ENCODE data around the gene MVB12B. TPM values are rescaled to one million over a fixed set of nuclear protein-coding genes. Genes with fewer than 3 reads are reported as not detected.

The MVB12B gene
- polyA plus RNA-seq, 1 donor from 2014 or later: 39.5 TPM

DNA sequence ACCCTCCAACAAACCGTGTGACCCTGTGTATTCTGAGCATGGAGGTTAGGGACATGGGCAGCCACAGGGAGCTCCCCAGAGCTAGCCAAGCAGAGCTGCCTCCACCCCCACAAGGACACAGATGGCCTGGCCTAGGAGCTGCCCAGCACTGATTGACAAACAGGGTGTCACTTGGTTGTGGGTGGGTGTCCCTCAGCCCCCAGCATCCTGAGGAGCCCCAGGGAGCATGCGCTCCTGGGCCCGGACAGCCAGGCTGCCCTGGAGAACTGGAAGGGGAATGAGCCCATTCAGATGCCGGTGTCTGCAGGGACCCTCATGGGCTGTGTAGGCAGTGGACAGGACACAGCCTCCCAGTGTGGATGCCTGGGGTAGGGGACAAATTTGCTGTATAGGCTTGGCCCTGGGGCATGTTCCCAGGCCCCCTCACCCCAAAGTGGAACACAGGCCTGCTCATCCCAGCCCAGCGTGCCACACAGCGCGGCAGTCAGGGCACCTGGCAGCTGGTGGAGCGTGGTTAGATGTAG is 162.3 kb downstream of the MVB12B start:
- H3K27ac ChIP-seq (ENCODE audit: low read length): no peak overlapping the region
- no peak for TF ChIP-seq RAD21 (conservative IDR thresholded peaks at IDR 0.05)
- no peak for TF ChIP-seq EP300 (conservative IDR thresholded peaks at IDR 0.05; ENCODE audit: poor library complexity, severe bottlenecking)
- TF ChIP-seq, protein P1, sequence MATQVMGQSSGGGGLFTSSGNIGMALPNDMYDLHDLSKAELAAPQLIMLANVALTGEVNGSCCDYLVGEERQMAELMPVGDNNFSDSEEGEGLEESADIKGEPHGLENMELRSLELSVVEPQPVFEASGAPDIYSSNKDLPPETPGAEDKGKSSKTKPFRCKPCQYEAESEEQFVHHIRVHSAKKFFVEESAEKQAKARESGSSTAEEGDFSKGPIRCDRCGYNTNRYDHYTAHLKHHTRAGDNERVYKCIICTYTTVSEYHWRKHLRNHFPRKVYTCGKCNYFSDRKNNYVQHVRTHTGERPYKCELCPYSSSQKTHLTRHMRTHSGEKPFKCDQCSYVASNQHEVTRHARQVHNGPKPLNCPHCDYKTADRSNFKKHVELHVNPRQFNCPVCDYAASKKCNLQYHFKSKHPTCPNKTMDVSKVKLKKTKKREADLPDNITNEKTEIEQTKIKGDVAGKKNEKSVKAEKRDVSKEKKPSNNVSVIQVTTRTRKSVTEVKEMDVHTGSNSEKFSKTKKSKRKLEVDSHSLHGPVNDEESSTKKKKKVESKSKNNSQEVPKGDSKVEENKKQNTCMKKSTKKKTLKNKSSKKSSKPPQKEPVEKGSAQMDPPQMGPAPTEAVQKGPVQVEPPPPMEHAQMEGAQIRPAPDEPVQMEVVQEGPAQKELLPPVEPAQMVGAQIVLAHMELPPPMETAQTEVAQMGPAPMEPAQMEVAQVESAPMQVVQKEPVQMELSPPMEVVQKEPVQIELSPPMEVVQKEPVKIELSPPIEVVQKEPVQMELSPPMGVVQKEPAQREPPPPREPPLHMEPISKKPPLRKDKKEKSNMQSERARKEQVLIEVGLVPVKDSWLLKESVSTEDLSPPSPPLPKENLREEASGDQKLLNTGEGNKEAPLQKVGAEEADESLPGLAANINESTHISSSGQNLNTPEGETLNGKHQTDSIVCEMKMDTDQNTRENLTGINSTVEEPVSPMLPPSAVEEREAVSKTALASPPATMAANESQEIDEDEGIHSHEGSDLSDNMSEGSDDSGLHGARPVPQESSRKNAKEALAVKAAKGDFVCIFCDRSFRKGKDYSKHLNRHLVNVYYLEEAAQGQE (IDR thresholded peaks at IDR 0.05; ENCODE audit: borderline replicate concordance): no peak
- TF ChIP-seq POLR2AphosphoS5 (IDR thresholded peaks at IDR 0.05): no peak
- no peak for TF ChIP-seq MXI1 (conservative IDR thresholded peaks at IDR 0.05; ENCODE audit: poor library complexity, severe bottlenecking)
- TF ChIP-seq EZH2 (IDR thresholded peaks at IDR 0.05; ENCODE audit: borderline replicate concordance, insufficient read depth, low read length, poor library complexity, severe bottlenecking): no peak
- no peak for TF ChIP-seq SMC3 (conservative IDR thresholded peaks at IDR 0.05; ENCODE audit: poor library complexity)
- H3K36me3 ChIP-seq (ENCODE audit: insufficient read depth, low read length): no peaks in the 10 kb centered on the region
- no peak overlapping the region for H3K9ac ChIP-seq (ENCODE audit: low read length)
- H3K4me2 ChIP-seq (ENCODE audit: low read length): no peak overlapping the region
- no peaks in the 10 kb centered on the region for H3K27me3 ChIP-seq (ENCODE audit: insufficient read depth, low read depth, low read length)
- no peak overlapping the region for H3K4me3 ChIP-seq (ENCODE audit: low read length)
- H3F3A ChIP-seq (ENCODE audit: insufficient read depth, low read length, poor library complexity, severe bottlenecking): no peaks in the 10 kb centered on the region
- no peaks in the 10 kb centered on the region for H4K20me1 ChIP-seq (ENCODE audit: insufficient read depth)
- no peaks in the 10 kb centered on the region for H3K9me3 ChIP-seq (ENCODE audit: low read length)
- H2AFZ ChIP-seq (ENCODE audit: low read depth, low read length): no peak overlapping the region
- H3K79me2 ChIP-seq (replicated peaks; ENCODE audit: insufficient read depth, low read length): no peaks in the 10 kb centered on the region
- H3K9me2 ChIP-seq (ENCODE audit: insufficient read depth, low read length): no peaks in the 10 kb centered on the region

DNA sequence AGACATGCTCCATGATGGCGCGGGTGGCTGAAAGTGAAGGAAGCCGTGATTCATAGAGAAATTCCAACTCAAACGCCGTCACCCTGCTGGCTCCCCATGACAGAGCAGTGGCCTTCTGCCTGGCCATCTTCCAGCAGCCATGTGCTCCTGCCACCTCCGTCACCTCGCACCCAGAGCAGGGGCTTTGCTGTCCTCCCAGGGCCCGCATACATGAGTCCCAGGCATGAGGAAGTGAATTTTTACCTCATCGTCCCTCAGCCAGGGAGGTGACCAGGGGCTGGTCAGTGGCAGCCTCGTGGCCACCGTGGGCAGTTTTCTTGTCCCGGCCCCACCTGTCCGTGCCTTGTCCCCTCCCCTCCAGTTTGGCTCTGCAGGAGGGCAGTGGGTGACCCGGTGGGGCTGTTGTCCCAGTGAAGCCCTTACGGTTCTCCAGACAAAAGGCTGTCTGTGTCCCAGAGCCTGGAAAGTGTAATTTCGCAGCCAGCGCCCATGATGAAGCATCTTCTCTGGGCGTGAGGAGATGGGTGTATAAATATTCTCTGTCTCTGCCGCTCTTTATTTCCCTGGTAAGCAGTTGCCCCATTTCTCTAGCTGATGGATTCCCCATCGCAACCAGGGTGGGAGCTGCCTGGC is 163.1 kb downstream of the MVB12B start:
- no peaks in the 10 kb centered on the region for H3K27me3 ChIP-seq (ENCODE audit: insufficient read depth, low read depth, low read length)
- H3K36me3 ChIP-seq (ENCODE audit: insufficient read depth, low read length): no peaks in the 10 kb centered on the region
- H3K9me2 ChIP-seq (ENCODE audit: insufficient read depth, low read length): no peaks in the 10 kb centered on the region
- H3K9me3 ChIP-seq (ENCODE audit: low read length): no peaks in the 10 kb centered on the region
- no peak overlapping the region for H3K27ac ChIP-seq (ENCODE audit: low read length)
- H3K9ac ChIP-seq (ENCODE audit: low read length): no peak overlapping the region
- H4K20me1 ChIP-seq (ENCODE audit: insufficient read depth): no peaks in the 10 kb centered on the region
- TF ChIP-seq, protein P2, sequence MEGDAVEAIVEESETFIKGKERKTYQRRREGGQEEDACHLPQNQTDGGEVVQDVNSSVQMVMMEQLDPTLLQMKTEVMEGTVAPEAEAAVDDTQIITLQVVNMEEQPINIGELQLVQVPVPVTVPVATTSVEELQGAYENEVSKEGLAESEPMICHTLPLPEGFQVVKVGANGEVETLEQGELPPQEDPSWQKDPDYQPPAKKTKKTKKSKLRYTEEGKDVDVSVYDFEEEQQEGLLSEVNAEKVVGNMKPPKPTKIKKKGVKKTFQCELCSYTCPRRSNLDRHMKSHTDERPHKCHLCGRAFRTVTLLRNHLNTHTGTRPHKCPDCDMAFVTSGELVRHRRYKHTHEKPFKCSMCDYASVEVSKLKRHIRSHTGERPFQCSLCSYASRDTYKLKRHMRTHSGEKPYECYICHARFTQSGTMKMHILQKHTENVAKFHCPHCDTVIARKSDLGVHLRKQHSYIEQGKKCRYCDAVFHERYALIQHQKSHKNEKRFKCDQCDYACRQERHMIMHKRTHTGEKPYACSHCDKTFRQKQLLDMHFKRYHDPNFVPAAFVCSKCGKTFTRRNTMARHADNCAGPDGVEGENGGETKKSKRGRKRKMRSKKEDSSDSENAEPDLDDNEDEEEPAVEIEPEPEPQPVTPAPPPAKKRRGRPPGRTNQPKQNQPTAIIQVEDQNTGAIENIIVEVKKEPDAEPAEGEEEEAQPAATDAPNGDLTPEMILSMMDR (IDR thresholded peaks at IDR 0.05; ENCODE audit: poor library complexity, severe bottlenecking): no peak
- TF ChIP-seq SMC3 (conservative IDR thresholded peaks at IDR 0.05; ENCODE audit: poor library complexity) (no peak), TAF1 (IDR thresholded peaks at IDR 0.05; ENCODE audit: low read depth) (no peak), POLR2AphosphoS5 (IDR thresholded peaks at IDR 0.05) (no peak), EZH2 (IDR thresholded peaks at IDR 0.05; ENCODE audit: borderline replicate concordance, insufficient read depth, low read length, poor library complexity, severe bottlenecking) (no peak), EP300 (conservative IDR thresholded peaks at IDR 0.05; ENCODE audit: poor library complexity, severe bottlenecking) (no peak), RAD21 (conservative IDR thresholded peaks at IDR 0.05) (no peak), MXI1 (conservative IDR thresholded peaks at IDR 0.05; ENCODE audit: poor library complexity, severe bottlenecking) (no peak)
- TF ChIP-seq, protein P1 (IDR thresholded peaks at IDR 0.05; ENCODE audit: borderline replicate concordance): no peak
- H3K4me2 ChIP-seq (ENCODE audit: low read length): no peak overlapping the region
- H2AFZ ChIP-seq (ENCODE audit: low read depth, low read length): no peak overlapping the region
- H3K79me2 ChIP-seq (replicated peaks; ENCODE audit: insufficient read depth, low read length): no peaks in the 10 kb centered on the region
- no peaks in the 10 kb centered on the region for H3F3A ChIP-seq (ENCODE audit: insufficient read depth, low read length, poor library complexity, severe bottlenecking)
- no peak overlapping the region for H3K4me3 ChIP-seq (ENCODE audit: low read length)
